ENCODE results near the gene TNNT1. TPM values are rescaled to one million over a fixed set of nuclear protein-coding genes. Genes with fewer than 3 reads are reported as not detected.

TNNT1 gene
- total RNA-seq, 2 experiments from 2014 or later: not detected

DNA sequence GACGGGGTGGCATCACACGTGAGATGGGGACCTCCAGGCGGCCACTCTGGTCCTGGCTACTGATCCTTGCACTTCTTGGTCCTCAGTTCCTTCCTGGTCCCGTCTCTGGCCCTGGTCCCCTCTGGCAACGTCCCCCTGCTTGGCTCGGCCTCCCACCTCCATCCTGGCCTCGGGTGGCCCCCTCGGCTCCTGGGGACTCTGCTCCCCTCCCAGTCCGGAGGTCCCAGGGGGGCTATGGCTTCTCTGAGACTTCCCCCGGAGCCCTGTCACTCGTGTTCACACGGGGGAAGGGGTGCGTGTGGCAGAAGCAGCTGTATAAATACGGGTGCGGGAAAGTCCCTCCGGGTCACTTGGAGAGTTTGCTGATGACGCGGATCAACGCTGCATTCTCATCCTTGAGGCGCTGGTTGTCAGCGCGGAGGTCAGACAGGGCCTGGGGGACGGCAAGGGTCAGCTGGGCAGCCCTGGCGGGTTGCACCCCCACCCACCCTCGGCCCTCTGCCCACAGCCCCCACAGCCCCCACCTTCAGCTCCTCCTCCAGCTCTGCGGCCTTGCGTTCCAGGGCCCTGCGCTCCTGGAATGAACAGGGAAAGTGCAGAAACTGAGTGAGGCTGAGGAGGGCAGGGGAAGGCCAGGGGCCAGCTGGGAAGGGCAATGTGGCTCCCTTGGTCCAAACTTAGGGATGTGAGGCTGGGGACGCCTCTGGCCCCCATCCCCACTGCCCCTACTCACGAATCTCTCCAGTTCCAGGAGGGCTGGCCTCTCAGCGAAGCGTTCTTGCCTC, 57.7 kb downstream of the TNNT1 start:
- Mint-ChIP-seq H3K36me3 (peaks cover 11% of the 10 kb centered on the region), H3K4me1 (peaks cover 20% of the 10 kb centered on the region), H3K4me3 (no peak overlapping the region), H3K27me3 (peaks cover 20% of the 10 kb centered on the region), H3K27ac (no peak overlapping the region), H3K9me3 (no peaks in the 10 kb centered on the region)
- POLR2A ChIA-PET: no interaction called here
- ATAC-seq (ENCODE audit: low read depth): no peak
- no peak for DNase-seq

DNA sequence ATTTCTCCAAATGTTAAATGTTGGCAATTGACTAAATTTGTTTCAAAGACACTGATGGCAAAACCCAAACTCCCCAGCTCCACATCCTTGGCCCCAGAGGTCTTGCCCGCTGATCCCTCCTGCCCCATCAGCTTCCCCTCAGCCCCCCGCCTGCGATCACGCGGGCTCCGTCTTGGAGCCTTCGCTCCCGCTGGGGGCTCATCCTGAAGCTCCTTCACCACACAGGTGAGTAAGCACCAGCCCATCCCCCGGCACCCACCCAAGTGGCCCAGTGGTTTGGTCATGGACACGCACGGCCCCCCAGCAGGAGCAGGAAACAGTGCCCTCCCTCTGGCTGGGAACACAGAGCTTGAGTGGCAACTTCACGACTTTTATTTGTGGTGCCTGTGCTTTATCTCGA, 58.4 kb downstream of the TNNT1 start:
- no peak overlapping the region for H3K4me3 Mint-ChIP-seq
- no peak overlapping the region for H3K27ac Mint-ChIP-seq
- H3K27me3 Mint-ChIP-seq: peaks cover 27% of the 10 kb centered on the region
- POLR2A ChIA-PET: no interaction called here
- ATAC-seq (ENCODE audit: low read depth): no peak
- peaks cover 20% of the 10 kb centered on the region for H3K4me1 Mint-ChIP-seq
- H3K36me3 Mint-ChIP-seq: peaks cover 11% of the 10 kb centered on the region
- H3K9me3 Mint-ChIP-seq: no peaks in the 10 kb centered on the region
- DNase-seq: no peak

DNA sequence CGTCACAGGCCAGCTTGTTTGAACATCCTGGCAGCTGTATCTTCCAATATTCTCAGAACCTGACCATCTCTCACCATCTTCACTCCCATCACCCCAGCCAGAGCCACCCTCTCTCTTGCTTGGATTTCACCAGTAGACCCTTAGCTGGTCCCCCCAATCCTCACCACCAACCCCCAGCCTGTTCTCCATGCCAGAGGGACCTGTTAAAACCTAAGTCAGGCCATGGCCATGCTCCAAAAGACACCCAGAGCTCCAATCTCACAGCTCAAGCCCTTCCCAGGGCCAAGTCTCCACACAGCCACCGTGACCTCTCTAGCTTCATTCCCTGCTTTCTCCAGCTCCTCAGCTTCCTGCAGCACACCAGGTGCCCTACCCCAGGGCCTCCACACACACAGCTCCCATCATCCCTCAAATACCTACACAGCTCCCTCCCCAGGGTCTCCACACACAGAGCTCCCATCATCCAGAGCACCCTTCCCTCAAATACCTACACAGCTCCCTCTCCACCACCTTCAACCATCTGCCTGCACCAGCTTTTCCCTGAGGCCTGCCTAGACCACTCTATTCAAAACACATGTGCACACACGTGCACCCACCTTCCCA, 59.6 kb downstream of the TNNT1 start:
- POLR2A ChIA-PET: interaction anchor here (0.9 to 1.5 kb wide), 2 partner anchors 9 to 28 kb away, joined by 4 to 7 read pairs; partner anchors contain the start of gene PPP1R12C
- ATAC-seq (ENCODE audit: low read depth) (no peak), DNase-seq (no peak)
- H3K9me3 Mint-ChIP-seq: no peaks in the 10 kb centered on the region
- peaks cover 20% of the 10 kb centered on the region for H3K4me1 Mint-ChIP-seq
- peaks cover 7% of the 10 kb centered on the region for H3K36me3 Mint-ChIP-seq
- H3K4me3 Mint-ChIP-seq: no peak overlapping the region
- H3K27me3 Mint-ChIP-seq: peaks cover 35% of the 10 kb centered on the region
- H3K27ac Mint-ChIP-seq: peak overlapping the region; percentile 1

DNA sequence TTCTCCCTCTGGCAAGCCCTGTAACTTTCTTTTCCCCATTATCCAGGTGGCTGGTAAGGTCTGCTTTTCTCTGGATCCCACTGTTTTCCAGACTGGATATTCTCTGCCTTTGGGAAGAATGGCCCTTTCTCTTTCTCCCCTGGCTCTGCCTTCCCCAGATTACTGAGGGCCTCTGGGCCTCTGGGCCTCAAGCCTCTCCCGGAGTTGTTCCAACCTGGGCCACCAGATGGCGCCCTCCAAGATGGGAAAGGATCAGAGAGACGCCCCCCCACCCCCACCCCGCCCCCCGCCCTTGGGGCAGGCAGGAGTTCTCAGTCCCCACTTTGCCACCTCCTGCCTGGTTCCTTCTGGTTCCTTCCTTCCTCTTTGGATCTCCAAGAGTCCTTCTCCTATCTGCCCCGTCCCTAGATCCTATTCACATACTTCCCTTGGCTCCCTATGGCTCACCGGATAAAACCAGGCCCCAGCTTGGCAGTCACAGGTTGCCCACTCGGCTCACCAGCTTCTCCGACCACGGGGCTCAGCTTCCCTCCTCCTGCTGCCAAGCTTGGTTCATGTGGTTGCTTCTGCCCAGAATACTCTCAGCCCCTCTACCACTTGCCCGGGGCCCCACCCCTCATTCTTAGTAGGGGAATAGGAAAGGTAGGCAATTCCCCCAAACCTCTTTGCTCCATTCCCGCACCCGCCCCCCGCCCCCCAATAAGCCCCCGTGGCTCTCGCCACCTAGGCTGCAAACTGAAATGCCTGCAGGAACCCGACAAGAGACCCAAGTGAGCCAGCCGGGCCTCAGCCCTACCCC, 60.3 kb downstream of the TNNT1 start:
- peak; percentile 24 for ATAC-seq (ENCODE audit: low read depth)
- Mint-ChIP-seq H3K27me3 (peaks cover 41% of the 10 kb centered on the region), H3K4me3 (peak overlapping the region; percentile 3)

DNA sequence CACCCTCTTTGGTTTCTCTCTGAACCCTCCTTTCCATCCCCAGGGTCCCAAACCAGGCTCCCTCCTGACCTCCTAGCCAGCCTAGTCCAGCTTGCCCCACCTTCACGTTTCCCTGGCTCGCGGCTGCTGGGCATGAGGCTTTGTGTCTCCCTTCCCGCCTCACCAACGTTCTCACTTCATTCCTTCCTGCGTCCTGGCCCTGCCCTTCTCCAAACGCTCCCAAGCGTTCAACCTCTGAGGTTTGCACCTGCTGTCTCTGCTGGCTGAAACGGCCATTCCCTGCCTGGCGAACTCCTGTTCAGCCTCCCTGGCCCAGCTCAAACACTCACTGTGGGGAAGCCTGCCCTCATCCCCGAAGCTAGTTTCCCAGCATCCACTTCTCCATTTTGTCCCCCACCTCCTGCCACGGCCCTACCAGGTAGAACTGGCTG, 61.0 kb downstream of the TNNT1 start:
- no peaks in the 10 kb centered on the region for H3K9me3 Mint-ChIP-seq
- H3K27me3 Mint-ChIP-seq: peaks cover 47% of the 10 kb centered on the region
- H3K27ac Mint-ChIP-seq: no peak overlapping the region
- peak overlapping the region; percentile 14 for H3K4me3 Mint-ChIP-seq
- DNase-seq (no peak), ATAC-seq (ENCODE audit: low read depth) (no peak)
- POLR2A ChIA-PET: interaction anchor here (0.7 to 1.5 kb wide), 3 partner anchors 29 to 634 kb away, joined by 3 to 7 read pairs (median 3); partner anchors contain the start of gene PPP1R12C
- H3K36me3 Mint-ChIP-seq: peaks cover 7% of the 10 kb centered on the region
- peaks cover 20% of the 10 kb centered on the region for H3K4me1 Mint-ChIP-seq

More for the DNA sequence above, 60.3 kb downstream of the TNNT1 start:
- H3K27ac Mint-ChIP-seq: no peak overlapping the region
- peak; percentile 84 for DNase-seq
- H3K36me3 Mint-ChIP-seq: peaks cover 7% of the 10 kb centered on the region
- no peaks in the 10 kb centered on the region for H3K9me3 Mint-ChIP-seq
- POLR2A ChIA-PET: interaction anchor here (0.7 to 1.5 kb wide), 3 partner anchors 8 to 634 kb away, joined by 3 to 7 read pairs (median 4); partner anchors contain the start of gene PPP1R12C
- peaks cover 20% of the 10 kb centered on the region for H3K4me1 Mint-ChIP-seq

DNA sequence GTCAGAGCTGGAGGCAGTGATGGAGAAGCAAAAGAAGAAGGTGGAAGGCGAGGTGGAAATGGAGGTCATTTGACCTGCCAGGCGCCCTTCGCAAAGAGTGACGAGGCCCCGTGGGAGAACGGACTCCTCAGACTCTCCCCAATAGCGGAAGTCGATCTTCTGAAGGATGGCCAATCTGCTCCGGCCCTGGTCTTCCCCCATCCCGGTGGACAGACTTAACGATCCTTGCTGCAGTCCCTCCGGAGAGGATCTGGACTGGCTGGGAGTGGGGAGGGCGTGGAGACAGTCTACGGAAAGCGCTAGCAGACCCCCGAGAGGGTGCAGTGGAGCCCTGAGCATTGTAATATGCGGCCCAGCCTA, 61.5 kb downstream of the TNNT1 start:
- H3K36me3 Mint-ChIP-seq: peaks cover 7% of the 10 kb centered on the region
- H3K27me3 Mint-ChIP-seq: peaks cover 52% of the 10 kb centered on the region
- POLR2A ChIA-PET: interaction anchor here (1.2 kb wide), 1 partner anchor 30 kb away, joined by 3 read pairs; the partner anchor contains the start of gene PPP1R12C
- ATAC-seq (ENCODE audit: low read depth): no peak
- no peaks in the 10 kb centered on the region for H3K9me3 Mint-ChIP-seq
- H3K4me3 Mint-ChIP-seq: peak overlapping the region; percentile 53
- H3K27ac Mint-ChIP-seq: no peak overlapping the region
- DNase-seq: no peak
- H3K4me1 Mint-ChIP-seq: peaks cover 22% of the 10 kb centered on the region

DNA sequence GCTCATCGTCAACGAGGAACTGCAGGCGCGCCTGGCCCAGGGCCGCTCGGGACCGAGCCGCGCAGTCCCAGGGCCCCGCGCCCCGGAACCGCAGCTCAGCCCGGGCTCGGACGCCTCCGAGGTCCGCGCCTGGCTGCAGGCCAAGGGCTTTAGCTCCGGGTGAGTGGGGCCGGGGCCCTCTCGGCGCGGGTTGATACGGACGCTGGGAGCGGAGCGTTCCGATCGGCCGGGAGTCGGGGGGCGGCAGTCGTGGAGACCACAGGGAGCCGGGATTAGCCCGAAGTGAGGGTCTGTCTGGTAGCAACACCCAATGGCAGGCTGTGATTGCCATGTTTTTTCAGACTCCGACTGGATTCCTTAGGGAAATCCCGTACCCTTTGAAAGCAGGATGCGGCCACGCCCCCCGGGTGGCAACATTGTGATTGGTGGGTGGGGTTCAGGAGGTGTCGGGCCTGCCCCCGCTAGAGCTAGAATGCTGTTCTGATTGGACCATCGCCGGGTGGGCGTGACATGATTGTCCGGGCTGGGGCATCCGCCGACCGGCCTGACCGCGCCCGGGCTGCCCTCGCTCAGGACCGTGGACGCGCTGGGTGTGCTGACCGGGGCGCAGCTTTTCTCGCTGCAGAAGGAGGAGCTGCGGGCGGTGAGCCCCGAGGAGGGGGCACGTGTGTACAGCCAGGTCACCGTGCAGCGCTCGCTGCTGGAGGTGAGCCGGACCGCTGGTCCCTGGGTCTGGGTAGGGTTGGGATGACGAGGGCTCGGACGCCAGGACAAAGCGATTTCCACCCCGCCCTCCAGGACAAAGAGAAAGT, 62.1 kb downstream of the TNNT1 start:
- Mint-ChIP-seq H3K36me3 (peaks cover 7% of the 10 kb centered on the region), H3K4me3 (peak overlapping the region; percentile 53), H3K27me3 (peaks cover 56% of the 10 kb centered on the region), H3K9me3 (no peaks in the 10 kb centered on the region), H3K27ac (no peak overlapping the region), H3K4me1 (peaks cover 22% of the 10 kb centered on the region)
- DNase-seq (peak; percentile 63), ATAC-seq (ENCODE audit: low read depth) (peak; percentile 27)
- POLR2A ChIA-PET: interaction anchor here (1.2 to 1.3 kb wide), 2 partner anchors 24 to 30 kb away, joined by 3 read pairs; partner anchors contain the start of genes PPP1R12C and RDH13

DNA sequence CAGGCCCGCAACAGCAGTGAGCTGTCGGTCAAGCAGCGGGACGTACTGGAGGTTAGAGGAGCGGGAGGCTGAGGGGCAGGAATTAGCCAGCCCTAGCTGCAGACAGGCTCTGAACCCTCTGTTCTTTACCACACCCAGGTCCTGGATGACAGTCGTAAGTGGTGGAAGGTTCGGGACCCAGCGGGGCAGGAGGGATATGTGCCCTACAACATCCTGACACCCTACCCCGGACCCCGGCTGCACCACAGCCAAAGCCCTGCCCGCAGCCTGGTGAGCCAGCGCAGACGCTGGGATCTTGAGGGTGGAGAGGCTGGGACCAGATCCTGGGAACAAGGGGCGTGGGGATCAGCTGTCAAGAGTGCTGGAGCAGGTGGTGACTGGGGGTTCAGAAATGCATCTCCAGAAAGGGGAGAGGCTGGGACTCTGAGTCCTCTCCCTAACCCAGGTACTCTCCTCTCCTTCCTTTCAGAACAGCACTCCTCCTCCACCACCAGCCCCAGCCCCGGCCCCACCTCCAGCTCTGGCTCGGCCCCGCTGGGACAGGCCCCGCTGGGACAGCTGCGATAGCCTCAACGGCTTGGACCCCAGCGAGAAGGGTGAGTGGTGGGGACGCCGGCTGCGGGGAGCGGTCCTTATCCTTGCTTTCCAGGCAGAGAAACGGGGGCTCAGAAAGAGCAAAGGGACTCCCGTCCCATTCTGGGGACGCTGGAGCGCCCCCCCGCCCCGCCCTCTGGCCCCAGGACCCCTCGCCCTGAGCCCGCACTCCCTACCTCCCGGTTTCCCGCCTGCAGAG, 62.9 kb downstream of the TNNT1 start:
- DNase-seq: no peak
- Mint-ChIP-seq H3K36me3 (peaks cover 7% of the 10 kb centered on the region), H3K9me3 (no peaks in the 10 kb centered on the region), H3K27ac (no peak overlapping the region), H3K4me1 (peaks cover 22% of the 10 kb centered on the region), H3K27me3 (peaks cover 58% of the 10 kb centered on the region), H3K4me3 (no peak overlapping the region)
- no peak for ATAC-seq (ENCODE audit: low read depth)
- POLR2A ChIA-PET: interaction anchor here (1.3 kb wide), 1 partner anchor 23 kb away, joined by 3 read pairs; the partner anchor contains the start of gene RDH13

DNA sequence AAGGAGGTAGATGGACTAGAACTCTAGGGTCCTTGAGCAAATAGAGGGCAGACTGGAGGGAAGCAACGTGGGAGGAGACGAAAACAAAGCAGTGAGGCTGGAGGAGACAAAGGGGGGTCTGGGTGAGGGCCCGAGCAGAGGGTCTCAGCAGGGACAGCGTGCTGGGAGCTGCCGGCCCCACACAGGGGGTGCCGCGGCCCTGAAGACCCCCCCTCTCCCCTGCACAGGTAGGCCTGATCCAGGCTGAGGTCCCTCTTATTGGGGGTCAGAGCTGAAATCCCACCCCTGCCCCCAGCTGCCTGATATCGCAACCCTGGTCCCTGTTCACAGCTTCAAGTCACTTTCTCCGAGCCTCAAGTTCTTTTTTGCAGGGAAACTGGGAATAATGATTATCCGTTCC, 64.6 kb downstream of the TNNT1 start:
- ATAC-seq (ENCODE audit: low read depth) (no peak), DNase-seq (no peak)
- Mint-ChIP-seq H3K9me3 (no peaks in the 10 kb centered on the region), H3K27ac (no peak overlapping the region), H3K4me1 (peaks cover 27% of the 10 kb centered on the region), H3K4me3 (no peak overlapping the region), H3K27me3 (peaks cover 58% of the 10 kb centered on the region), H3K36me3 (peaks cover 11% of the 10 kb centered on the region)
- POLR2A ChIA-PET: no interaction called here

DNA sequence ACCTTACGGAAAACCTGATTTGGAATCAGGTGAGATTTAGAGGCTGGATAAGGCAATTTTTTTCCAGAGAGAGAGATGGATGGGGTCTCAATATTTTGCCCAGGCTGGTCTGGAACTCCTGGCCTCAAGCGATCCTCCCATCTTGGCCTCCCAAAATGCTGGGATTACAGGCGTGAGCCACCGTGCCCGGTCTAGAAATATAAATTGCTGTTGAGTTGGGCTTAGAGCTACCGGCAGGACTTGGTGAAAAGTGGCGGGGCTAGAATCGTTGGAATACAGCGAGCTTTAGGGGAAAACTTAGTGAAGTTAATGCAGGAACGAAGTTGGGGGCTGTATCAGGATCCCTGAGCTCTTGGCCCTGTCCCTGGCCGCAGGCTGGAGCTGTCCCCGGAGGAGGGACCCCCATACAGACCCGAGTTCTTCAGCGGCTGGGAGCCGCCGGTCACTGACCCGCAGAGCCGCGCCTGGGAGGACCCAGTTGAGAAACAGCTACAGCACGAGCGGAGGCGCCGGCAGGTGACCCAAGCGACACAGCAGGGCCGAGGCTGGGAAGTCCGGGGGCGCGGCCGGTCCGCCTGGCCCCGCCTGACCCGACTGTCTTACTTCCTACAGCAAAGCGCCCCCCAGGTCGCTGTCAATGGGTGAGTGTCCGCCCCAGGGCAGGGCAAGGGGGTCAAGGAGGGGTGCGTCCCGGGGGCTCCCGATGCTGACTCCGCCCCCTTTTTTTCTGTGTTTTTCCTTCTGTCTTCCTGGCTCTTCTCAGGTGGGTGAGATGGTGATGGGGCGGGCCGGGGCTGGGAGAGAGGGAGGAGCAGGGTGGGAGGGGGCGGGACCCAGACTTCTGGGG, 65.8 kb downstream of the TNNT1 start:
- no peak for ATAC-seq (ENCODE audit: low read depth)
- POLR2A ChIA-PET: interaction anchor here (0.9 kb wide), 1 partner anchor 33 kb away, joined by 3 read pairs; no protein-coding TSS in a partner anchor
- peaks cover 19% of the 10 kb centered on the region for H3K4me1 Mint-ChIP-seq
- H3K4me3 Mint-ChIP-seq: no peak overlapping the region
- DNase-seq: no peak
- H3K27ac Mint-ChIP-seq: no peak overlapping the region
- H3K36me3 Mint-ChIP-seq: peaks cover 7% of the 10 kb centered on the region
- H3K9me3 Mint-ChIP-seq: no peaks in the 10 kb centered on the region
- peaks cover 50% of the 10 kb centered on the region for H3K27me3 Mint-ChIP-seq
